Vagina (tissue), 2 donors: ENCODE measurements around the gene TRIM66.

Experiments
- POLR2A ChIP-seq, 2 donors: fragments of 450-650 bp; IDR thresholded peaks; one replicate each; pipeline ENCODE4 v1.6.1; 2017; ENCODE audit warnings: antibody characterized with exemption in 2 of 2, mild to moderate bottlenecking in 2 of 2, moderate library complexity in 2 of 2
- POLR2AphosphoS5 ChIP-seq, 2 donors: sonication (generic); formaldehyde crosslinking; IDR thresholded peaks; one replicate each; pipeline ENCODE4 v1.9.0; 2017; ENCODE audit warnings: antibody characterized with exemption in 2 of 2, mild to moderate bottlenecking in 2 of 2, low read depth in 1 of 2; ENCODE audit not compliant: insufficient read depth in 1 of 2
- TF ChIP-seq, protein P1 (sequence below), 3 experiments: fragments of 450-650 bp in 2 of 3; fragments of 200-600 bp in 1 of 3; sonication (generic) in 1 of 3; IDR thresholded peaks; one replicate each; pipeline ENCODE4 v1.5.1; 2017 to 2019; ENCODE audit warnings: antibody characterized with exemption in 3 of 3, mild to moderate bottlenecking in 2 of 3, moderate library complexity in 2 of 3

DNA sequence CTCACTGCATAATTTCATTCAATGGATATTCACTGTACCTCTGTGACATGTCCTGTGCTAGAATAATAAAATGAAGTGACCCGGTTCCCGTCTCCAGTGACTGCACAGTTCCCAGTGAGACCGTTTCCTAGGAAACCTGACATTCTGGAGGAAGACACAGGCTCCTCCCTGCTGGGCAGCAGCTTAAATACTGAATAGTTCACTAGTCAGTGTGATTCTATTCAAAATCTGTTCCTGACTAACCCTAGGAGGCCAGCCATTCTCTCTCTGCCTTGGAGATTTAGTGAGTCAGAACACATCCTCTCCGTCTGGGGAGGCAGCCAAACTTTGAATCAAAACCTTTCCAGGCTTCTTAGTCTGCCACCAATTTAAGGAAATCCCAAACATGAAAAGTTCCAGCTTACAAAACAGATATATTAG lies 11.3 kb downstream of the TRIM66 start:
- TF ChIP-seq POLR2A (IDR thresholded peaks at IDR 0.05) (no peak), POLR2AphosphoS5 (IDR thresholded peaks at IDR 0.05; ENCODE audit: insufficient read depth in 1 of 2, low read depth in 1 of 2) (peak in 1 of 2 donors; percentile 75)
- TF ChIP-seq, protein P1, sequence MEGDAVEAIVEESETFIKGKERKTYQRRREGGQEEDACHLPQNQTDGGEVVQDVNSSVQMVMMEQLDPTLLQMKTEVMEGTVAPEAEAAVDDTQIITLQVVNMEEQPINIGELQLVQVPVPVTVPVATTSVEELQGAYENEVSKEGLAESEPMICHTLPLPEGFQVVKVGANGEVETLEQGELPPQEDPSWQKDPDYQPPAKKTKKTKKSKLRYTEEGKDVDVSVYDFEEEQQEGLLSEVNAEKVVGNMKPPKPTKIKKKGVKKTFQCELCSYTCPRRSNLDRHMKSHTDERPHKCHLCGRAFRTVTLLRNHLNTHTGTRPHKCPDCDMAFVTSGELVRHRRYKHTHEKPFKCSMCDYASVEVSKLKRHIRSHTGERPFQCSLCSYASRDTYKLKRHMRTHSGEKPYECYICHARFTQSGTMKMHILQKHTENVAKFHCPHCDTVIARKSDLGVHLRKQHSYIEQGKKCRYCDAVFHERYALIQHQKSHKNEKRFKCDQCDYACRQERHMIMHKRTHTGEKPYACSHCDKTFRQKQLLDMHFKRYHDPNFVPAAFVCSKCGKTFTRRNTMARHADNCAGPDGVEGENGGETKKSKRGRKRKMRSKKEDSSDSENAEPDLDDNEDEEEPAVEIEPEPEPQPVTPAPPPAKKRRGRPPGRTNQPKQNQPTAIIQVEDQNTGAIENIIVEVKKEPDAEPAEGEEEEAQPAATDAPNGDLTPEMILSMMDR (IDR thresholded peaks at IDR 0.05): no peak
